ENCODE results near the gene MINK1.

- no peak for TF ChIP-seq TEAD4 (CRISPR knock-in tag; IDR thresholded peaks at IDR 0.05)
- TF ChIP-seq MAX (CRISPR knock-in tag; IDR thresholded peaks at IDR 0.05) = no peak
- TF ChIP-seq, protein P1, sequence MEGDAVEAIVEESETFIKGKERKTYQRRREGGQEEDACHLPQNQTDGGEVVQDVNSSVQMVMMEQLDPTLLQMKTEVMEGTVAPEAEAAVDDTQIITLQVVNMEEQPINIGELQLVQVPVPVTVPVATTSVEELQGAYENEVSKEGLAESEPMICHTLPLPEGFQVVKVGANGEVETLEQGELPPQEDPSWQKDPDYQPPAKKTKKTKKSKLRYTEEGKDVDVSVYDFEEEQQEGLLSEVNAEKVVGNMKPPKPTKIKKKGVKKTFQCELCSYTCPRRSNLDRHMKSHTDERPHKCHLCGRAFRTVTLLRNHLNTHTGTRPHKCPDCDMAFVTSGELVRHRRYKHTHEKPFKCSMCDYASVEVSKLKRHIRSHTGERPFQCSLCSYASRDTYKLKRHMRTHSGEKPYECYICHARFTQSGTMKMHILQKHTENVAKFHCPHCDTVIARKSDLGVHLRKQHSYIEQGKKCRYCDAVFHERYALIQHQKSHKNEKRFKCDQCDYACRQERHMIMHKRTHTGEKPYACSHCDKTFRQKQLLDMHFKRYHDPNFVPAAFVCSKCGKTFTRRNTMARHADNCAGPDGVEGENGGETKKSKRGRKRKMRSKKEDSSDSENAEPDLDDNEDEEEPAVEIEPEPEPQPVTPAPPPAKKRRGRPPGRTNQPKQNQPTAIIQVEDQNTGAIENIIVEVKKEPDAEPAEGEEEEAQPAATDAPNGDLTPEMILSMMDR (IDR thresholded peaks at IDR 0.05) = no peak
- TF ChIP-seq ZNF423 (CRISPR knock-in tag; IDR thresholded peaks at IDR 0.05) = no peak
- no peak for TF ChIP-seq ETV6 (CRISPR knock-in tag; IDR thresholded peaks at IDR 0.05)
- no peak for TF ChIP-seq NR2C2 (CRISPR knock-in tag; IDR thresholded peaks at IDR 0.05)
- no peak for TF ChIP-seq ZNF121 (CRISPR knock-in tag; IDR thresholded peaks at IDR 0.05)
- TF ChIP-seq STAT6 (CRISPR knock-in tag; conservative IDR thresholded peaks at IDR 0.05; ENCODE audit: low read depth) = no peak
- no peak for TF ChIP-seq CREB1 (CRISPR knock-in tag; IDR thresholded peaks at IDR 0.05)
- TF ChIP-seq, protein P2, sequence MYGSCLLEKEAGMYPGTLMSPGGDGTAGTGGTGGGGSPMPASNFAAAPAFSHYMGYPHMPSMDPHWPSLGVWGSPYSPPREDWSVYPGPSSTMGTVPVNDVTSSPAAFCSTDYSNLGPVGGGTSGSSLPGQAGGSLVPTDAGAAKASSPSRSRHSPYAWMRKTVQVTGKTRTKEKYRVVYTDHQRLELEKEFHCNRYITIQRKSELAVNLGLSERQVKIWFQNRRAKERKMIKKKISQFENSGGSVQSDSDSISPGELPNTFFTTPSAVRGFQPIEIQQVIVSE (CRISPR knock-in tag; IDR thresholded peaks at IDR 0.05; ENCODE audit: borderline replicate concordance) = no peak
- TF ChIP-seq NR3C1 (CRISPR knock-in tag; conservative IDR thresholded peaks at IDR 0.05; ENCODE audit: low read depth) = no peak
- TF ChIP-seq ZSCAN18 (CRISPR knock-in tag; IDR thresholded peaks at IDR 0.05) = no peak
- TF ChIP-seq JUN (CRISPR knock-in tag; IDR thresholded peaks at IDR 0.05) = 0 out of 2 replicates have a peak, but pooled peaks have one; percentile 18
These were observed 106.3 kb downstream of the MINK1 start for GRCh38 chr17:4939546-4939795.

All from WTC11 (cell line).